Muscle layer of duodenum (tissue), 2 donors: ENCODE data around the gene CHD1L.
"Not testable (repeated sequence)": the region's sequence is repeated elsewhere in the genome, so short reads cannot be mapped to it uniquely, and the experiment has no call there.

Experiments
- H3K27ac ChIP-seq: one replicate; pipeline ENCODE4 v1.7.0; 2013; ENCODE audit warnings: mild to moderate bottlenecking, low read length
- H3K27me3 ChIP-seq: one replicate; pipeline ENCODE4 v1.7.0; 2013; ENCODE audit warnings: low read depth, mild to moderate bottlenecking, control low read depth, low read length
- H3K36me3 ChIP-seq, 2 donors: one replicate each; pipeline ENCODE4 v1.7.0; 2013; ENCODE audit warnings: low read length in 2 of 2, control low read depth in 1 of 2, mild to moderate bottlenecking in 1 of 2; ENCODE audit not compliant: insufficient read depth in 2 of 2, control insufficient read depth in 1 of 2
- H3K4me1 ChIP-seq, 2 donors: one replicate each; pipeline ENCODE4 v1.7.0; 2013; ENCODE audit warnings: low read length in 2 of 2, mild to moderate bottlenecking in 2 of 2, control low read depth in 1 of 2, moderate library complexity in 1 of 2; ENCODE audit not compliant: insufficient read depth in 2 of 2, control insufficient read depth in 1 of 2
- H3K4me3 ChIP-seq, 2 donors: one replicate each; pipeline ENCODE4 v1.7.0; 2013; ENCODE audit warnings: low read length in 2 of 2, low read depth in 1 of 2, mild to moderate bottlenecking in 1 of 2
- H3K9me3 ChIP-seq, 2 donors: one replicate each; pipeline ENCODE4 v1.7.0; 2013; ENCODE audit warnings: low read length in 2 of 2, control low read depth in 1 of 2, mild to moderate bottlenecking in 1 of 2; ENCODE audit not compliant: control insufficient read depth in 1 of 2
- donor health status: healthy.

The CHD1L gene

GRCh38 chr1:147213271-147213670 lies 29.2 kb upstream of the CHD1L start:
- peaks cover 4 to 5% of the 10 kb centered on the region in 2 donors for H3K36me3 ChIP-seq
- no peaks in the 10 kb centered on the region for H3K9me3 ChIP-seq
- H3K27me3 ChIP-seq, result no peaks in the 10 kb centered on the region
- no peak overlapping the region for H3K4me3 ChIP-seq
- no peak overlapping the region for H3K27ac ChIP-seq
- H3K4me1 ChIP-seq, result no peaks in the 10 kb centered on the region

- H3K4me1 ChIP-seq, result no peaks in the 10 kb centered on the region
- peaks cover 4 to 5% of the 10 kb centered on the region in 2 donors for H3K36me3 ChIP-seq
- no peak overlapping the region for H3K4me3 ChIP-seq
These were observed 28.2 kb upstream of the CHD1L start for GRCh38 chr1:147214325-147214724.

DNA sequence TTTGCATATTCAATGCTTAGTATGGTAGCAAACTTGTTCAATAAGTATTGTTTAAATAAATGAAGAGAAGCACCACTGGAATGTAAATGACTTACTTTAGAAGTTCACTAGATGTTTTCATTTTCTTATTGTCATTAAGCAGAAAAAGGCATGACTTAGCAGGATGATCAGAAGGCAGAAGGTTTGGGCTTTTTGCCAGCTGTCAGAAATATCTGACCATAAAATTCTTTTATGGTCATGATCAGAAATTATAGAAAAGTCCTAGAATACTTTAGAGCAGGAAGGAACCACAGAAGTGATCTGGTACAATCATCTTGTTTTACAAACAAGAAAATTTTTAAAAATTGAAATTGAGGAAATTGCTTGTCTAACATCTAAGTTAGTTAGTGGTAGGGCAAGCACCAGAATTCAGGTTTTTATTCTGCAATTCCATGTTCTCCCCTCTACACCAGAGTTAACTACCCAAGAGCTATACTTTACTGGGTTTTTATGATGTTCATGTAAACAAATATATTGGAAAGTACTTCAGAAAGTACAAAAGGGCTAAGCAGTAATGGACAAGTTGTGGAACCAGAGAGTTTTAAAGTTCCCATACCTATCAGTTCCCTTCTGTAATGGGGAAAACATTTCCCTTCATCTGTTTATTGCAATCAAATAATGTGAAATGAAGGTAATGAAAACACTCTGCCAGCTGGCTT lies 27.5 kb upstream of the CHD1L start:
- Histone ChIP-seq H3K27ac (no peak overlapping the region), H3K36me3 (peaks cover 4 to 5% of the 10 kb centered on the region in 2 donors), H3K4me3 (no peak overlapping the region), H3K4me1 (no peaks in the 10 kb centered on the region), H3K27me3 (no peaks in the 10 kb centered on the region), H3K9me3 (no peaks in the 10 kb centered on the region)

More at GRCh38 chr1:147214325-147214724, 28.2 kb upstream of the CHD1L start:
- H3K27me3 ChIP-seq, result no peaks in the 10 kb centered on the region
- no peaks in the 10 kb centered on the region for H3K9me3 ChIP-seq
- H3K27ac ChIP-seq, result no peak overlapping the region

GRCh38 chr1:147215540-147215916 lies 27.0 kb upstream of the CHD1L start:
- H3K36me3 ChIP-seq, result peaks cover 4 to 5% of the 10 kb centered on the region in 2 donors

GRCh38 chr1:147216124-147216523 lies 26.4 kb upstream of the CHD1L start:
- Histone ChIP-seq H3K4me3 (no peak overlapping the region), H3K27me3 (no peaks in the 10 kb centered on the region), H3K4me1 (no peaks in the 10 kb centered on the region), H3K27ac (no peak overlapping the region), H3K36me3 (peaks cover 4 to 5% of the 10 kb centered on the region in 2 donors), H3K9me3 (no peaks in the 10 kb centered on the region)

More at GRCh38 chr1:147215540-147215916, 27.0 kb upstream of the CHD1L start:
- H3K27ac ChIP-seq, result no peak overlapping the region
- H3K9me3 ChIP-seq, result no peaks in the 10 kb centered on the region
- H3K27me3 ChIP-seq, result no peaks in the 10 kb centered on the region
- no peaks in the 10 kb centered on the region for H3K4me1 ChIP-seq
- H3K4me3 ChIP-seq, result no peak overlapping the region

GRCh38 chr1:147217141-147217540 lies 25.3 kb upstream of the CHD1L start:
- H3K27me3 ChIP-seq, result no peaks in the 10 kb centered on the region
- H3K4me1 ChIP-seq, result no peaks in the 10 kb centered on the region
- H3K36me3 ChIP-seq, result peaks cover under 1 to 1% of the 10 kb centered on the region in 2 donors
- H3K27ac ChIP-seq, result no peak overlapping the region
- H3K4me3 ChIP-seq, result no peak overlapping the region
- no peaks in the 10 kb centered on the region for H3K9me3 ChIP-seq

- Histone ChIP-seq H3K9me3 (no peaks in the 10 kb centered on the region), H3K36me3 (no peaks in the 10 kb centered on the region), H3K4me3 (no peak overlapping the region), H3K27ac (no peak overlapping the region), H3K27me3 (no peaks in the 10 kb centered on the region), H3K4me1 (no peaks in the 10 kb centered on the region)
These were observed 23.9 kb upstream of the CHD1L start for GRCh38 chr1:147218606-147219005.

- H3K4me1 ChIP-seq, result no peaks in the 10 kb centered on the region
- peak overlapping the region in 1 of 2 donors; percentile 5 for H3K4me3 ChIP-seq
- H3K27ac ChIP-seq, result no peak overlapping the region
- no peaks in the 10 kb centered on the region for H3K36me3 ChIP-seq
- H3K27me3 ChIP-seq, result no peaks in the 10 kb centered on the region
- no peaks in the 10 kb centered on the region for H3K9me3 ChIP-seq
These were observed 18.5 kb upstream of the CHD1L start for GRCh38 chr1:147223740-147224615.

DNA sequence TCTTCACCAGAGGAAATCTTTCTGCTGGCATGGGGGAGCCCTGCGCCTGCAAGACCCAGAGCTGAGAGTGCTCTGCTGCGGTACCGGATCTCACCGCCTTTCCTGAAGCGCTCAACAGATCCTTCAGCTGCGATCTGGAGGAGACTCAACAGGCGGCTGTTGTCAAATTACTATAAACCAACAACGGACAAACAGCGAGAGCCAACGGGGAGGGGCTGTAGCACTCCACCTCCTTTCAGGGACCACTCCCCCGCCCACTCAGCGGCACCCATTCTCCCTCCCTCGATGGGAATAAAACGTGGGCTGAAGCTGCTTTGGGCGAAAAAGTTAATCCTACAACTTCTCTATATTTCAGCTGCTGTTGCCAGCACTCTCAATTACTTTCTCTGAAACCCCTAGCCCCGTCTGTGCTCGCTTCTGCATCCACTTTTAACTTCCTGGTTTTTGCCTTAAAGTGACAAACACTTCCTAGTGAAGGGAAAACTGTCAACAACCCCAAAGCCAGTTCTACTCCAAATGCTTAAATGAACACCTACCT lies 17.2 kb upstream of the CHD1L start, which contains the start of gene FMO5:
FMO5 (minus strand) TSS at position 147 of the 538 bp plus-strand sequence. CDS start 310 bp downstream, outside the sequence.
- Histone ChIP-seq H3K27ac (peak within 1 kb of the TSS; percentile 82), H3K36me3 (no peaks in the 10 kb centered on the region), H3K4me1 (no peaks in the 10 kb centered on the region), H3K9me3 (no peaks in the 10 kb centered on the region), H3K27me3 (no peaks in the 10 kb centered on the region), H3K4me3 (peak within 1 kb of the TSS; percentile 71 to 98)

DNA sequence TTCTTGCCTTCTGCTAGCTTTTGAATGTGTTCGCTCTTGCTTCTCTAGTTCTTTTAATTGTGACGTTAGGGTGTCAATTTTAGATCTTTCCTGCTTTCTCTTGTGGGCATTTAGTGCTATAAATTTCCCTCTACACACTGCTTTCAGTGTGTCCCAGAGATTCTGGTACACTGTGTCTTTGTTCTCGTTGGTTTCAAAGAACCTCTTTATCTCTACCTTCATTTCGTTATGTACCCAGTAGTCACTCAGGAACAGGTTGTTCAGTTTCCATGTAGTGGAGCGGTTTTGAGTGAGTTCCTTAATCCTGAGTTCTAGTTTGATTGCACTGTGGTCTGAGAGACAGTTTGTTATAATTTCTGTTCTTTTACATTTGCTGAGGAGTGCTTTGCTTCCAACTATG lies 11.5 kb upstream of the CHD1L start:
- H3K9me3 ChIP-seq, H3K27ac ChIP-seq, H3K36me3 ChIP-seq, H3K4me1 ChIP-seq, H3K27me3 ChIP-seq, H3K4me3 ChIP-seq: not testable (repeated sequence)

DNA sequence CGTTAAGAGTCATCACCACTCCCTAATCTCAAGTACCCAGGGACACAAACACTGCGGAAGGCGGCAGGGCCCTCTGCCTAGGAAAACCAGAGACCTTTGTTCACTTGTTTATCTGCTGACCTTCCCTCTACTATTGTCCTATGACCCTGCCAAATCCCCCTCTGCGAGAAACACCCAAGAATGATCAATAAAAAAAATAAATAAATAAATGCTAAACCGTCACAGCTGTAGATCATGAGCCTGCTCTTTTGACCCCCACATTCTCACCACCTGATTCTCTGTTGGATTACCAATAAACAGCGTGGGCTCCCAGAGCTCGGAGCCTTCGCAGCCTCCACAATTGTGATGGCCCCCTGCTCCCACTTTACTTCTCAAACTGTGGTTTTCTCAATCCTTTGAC lies 8.6 kb upstream of the CHD1L start:
- H3K27ac ChIP-seq, H3K9me3 ChIP-seq, H3K4me1 ChIP-seq, H3K4me3 ChIP-seq, H3K27me3 ChIP-seq, H3K36me3 ChIP-seq: not testable (repeated sequence)
